ENCODE data around the gene LRRC7. TPM values are rescaled to one million over a fixed set of nuclear protein-coding genes. Genes with fewer than 3 reads are reported as not detected.
A peak's percentile ranks its signal among the peaks of the same experiment; 100 is the strongest.

LRRC7 gene
- total and polyA plus RNA-seq, 11 donors: 0.25 to 4.1 (median 0.49) TPM; not detected in 1

- no peak for ATAC-seq
- 66 to 75% (median 73%) methylated on average over 2 of the region's 2 CpGs for WGBS, 4 donors
- H3K27ac ChIP-seq: no peak overlapping the region
- intact Hi-C loops (cut with DNase I): no loop called here
- no peak overlapping the region for H3K4me3 ChIP-seq
- no peaks in the 10 kb centered on the region for H3K4me1 ChIP-seq
- no peaks in the 10 kb centered on the region for H3K36me3 ChIP-seq
- no peaks in the 10 kb centered on the region for H3K27me3 ChIP-seq
- TF ChIP-seq POLR2A (IDR thresholded peaks at IDR 0.05) (no peak), CTCF (IDR thresholded peaks at IDR 0.05) (no peak)
- no peak for DNase-seq
- no peaks in the 10 kb centered on the region for H3K9me3 ChIP-seq
These were observed 247.2 kb downstream of the LRRC7 start for GRCh38 chr1:69814926-69815325.

GRCh38 chr1:69824932-69825331, 257.2 kb downstream of the LRRC7 start:
- TF ChIP-seq CTCF (IDR thresholded peaks at IDR 0.05) (no peak), POLR2A (IDR thresholded peaks at IDR 0.05) (no peak)
- no peak overlapping the region for H3K27ac ChIP-seq
- ATAC-seq (peak in 1 of 4 donors; percentile 45), DNase-seq (peak in 2 of 5 donors; percentile 22 to 28)
- no peaks in the 10 kb centered on the region for H3K36me3 ChIP-seq
- intact Hi-C loops (cut with DNase I): no loop called here
- no peak overlapping the region for H3K4me3 ChIP-seq
- peaks cover 0 to 19% (median 0%) of the 10 kb centered on the region in 12 donors for H3K9me3 ChIP-seq
- H3K27me3 ChIP-seq: no peaks in the 10 kb centered on the region
- H3K4me1 ChIP-seq: peaks cover 0 to 4% (median 0%) of the 10 kb centered on the region in 12 donors

- Histone ChIP-seq H3K27ac (no peak overlapping the region), H3K4me1 (peaks cover 0 to 4% (median 0%) of the 10 kb centered on the region in 12 donors), H3K36me3 (no peaks in the 10 kb centered on the region), H3K9me3 (no peaks in the 10 kb centered on the region), H3K27me3 (no peaks in the 10 kb centered on the region), H3K4me3 (no peak overlapping the region)
- ATAC-seq (no peak), DNase-seq (no peak)
- no peak for TF ChIP-seq POLR2A (IDR thresholded peaks at IDR 0.05)
- TF ChIP-seq CTCF (IDR thresholded peaks at IDR 0.05): no peak
- 86 to 91% (median 89%) methylated on average over 2 of the region's 2 CpGs for WGBS, 4 donors
- intact Hi-C loops (cut with DNase I): no loop called here
These were observed 260.0 kb downstream of the LRRC7 start for GRCh38 chr1:69827732-69828131.

- no peaks in the 10 kb centered on the region for H3K36me3 ChIP-seq
- H3K4me3 ChIP-seq: no peak overlapping the region
- TF ChIP-seq CTCF (IDR thresholded peaks at IDR 0.05) (no peak), POLR2A (IDR thresholded peaks at IDR 0.05) (no peak)
- H3K4me1 ChIP-seq: no peaks in the 10 kb centered on the region
- no peaks in the 10 kb centered on the region for H3K9me3 ChIP-seq
- no peaks in the 10 kb centered on the region for H3K27me3 ChIP-seq
- DNase-seq (no peak), ATAC-seq (no peak)
- intact Hi-C loops (cut with DNase I): no loop called here
- 78 to 83% (median 80%) methylated on average over 3 of the region's 3 CpGs for WGBS, 4 donors
- H3K27ac ChIP-seq: no peak overlapping the region
These were observed 265.8 kb downstream of the LRRC7 start for GRCh38 chr1:69833536-69833935.
